ENCODE results near the gene DMAP1.

Gene DMAP1

DNA sequence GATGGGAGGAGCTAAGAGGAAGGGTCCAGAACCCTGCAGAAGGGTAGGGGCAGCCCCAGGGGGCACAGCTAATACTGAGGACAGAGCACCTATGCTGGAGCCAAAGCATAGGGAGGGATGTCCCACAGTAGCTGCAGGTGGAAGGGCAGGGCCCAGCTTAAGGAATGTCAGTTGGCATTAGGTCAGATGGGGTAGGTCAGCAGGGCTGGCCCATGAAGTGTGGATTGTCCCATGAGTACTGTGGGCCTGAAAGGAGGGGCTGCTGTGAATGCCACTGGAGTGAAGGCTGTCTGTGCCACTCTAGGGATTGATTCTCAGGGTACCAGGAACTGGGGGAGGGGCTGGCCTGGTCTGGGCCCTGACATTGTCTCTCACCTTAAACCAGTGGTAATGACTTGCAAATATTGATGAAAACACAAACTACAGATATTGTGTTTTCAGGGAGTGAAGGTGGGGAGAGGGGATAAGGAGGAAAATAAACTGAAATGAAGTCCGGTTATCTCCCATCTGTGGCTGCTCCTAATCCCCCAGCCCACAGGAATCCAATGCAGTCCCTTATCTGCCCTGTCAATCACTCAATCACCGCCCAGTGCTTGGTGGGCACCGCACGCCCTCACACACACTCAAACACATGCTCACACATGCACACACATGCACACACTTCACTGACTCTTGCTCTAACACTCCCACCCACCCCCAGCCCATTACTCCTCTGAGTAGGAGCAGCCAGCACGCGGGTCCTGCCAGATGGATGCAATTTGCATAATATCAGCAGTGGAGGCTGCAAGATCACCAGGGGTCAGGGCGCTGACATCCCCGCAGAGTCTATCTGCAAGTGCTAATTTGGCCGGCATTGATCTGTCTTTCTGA is 27.8 kb downstream of the DMAP1 start:
- no peak for TF ChIP-seq RAD21 (IDR thresholded peaks at IDR 0.05; ENCODE audit: low read depth)

DNA sequence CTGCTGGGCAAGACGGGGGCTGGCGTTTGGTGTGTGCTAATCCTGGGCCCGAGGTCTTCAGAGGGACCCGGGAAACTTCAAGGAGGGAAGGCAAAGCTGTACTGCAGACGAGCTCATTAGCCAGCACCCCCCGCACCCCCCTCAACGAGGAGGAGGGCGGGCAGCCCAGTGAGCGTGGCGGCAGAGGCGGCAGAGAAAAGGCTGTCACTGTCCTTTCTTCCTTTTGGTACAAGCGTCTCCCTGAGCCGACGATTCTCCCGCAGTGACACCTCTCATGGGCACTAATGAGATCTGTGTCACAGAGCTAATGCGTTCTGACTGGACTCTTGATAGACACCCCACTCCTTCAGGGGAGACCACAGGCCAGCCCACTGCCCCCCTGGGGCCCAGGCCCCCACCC is 29.5 kb downstream of the DMAP1 start:
- TF ChIP-seq FOXM1 (IDR thresholded peaks at IDR 0.05; ENCODE audit: borderline replicate concordance, low read depth) (no peak), TAF1 (IDR thresholded peaks at IDR 0.05; ENCODE audit: low read depth) (no peak), NFIC (IDR thresholded peaks at IDR 0.05) (no peak), EP300 (IDR thresholded peaks at IDR 0.05; ENCODE audit: borderline replicate concordance) (no peak), TCF12 (IDR thresholded peaks at IDR 0.05; ENCODE audit: low read depth) (no peak), RAD21 (IDR thresholded peaks at IDR 0.05; ENCODE audit: low read depth) (no peak), CEBPB (IDR thresholded peaks at IDR 0.05) (no peak), CREB1 (IDR thresholded peaks at IDR 0.05; ENCODE audit: low read depth) (no peak), TEAD4 (IDR thresholded peaks at IDR 0.05) (no peak), EGR1 (IDR thresholded peaks at IDR 0.05) (no peak), YY1 (IDR thresholded peaks at IDR 0.05; ENCODE audit: low read depth) (no peak), ZBTB7A (IDR thresholded peaks at IDR 0.05; ENCODE audit: low read depth) (no peak)
- TF ChIP-seq, protein P1, sequence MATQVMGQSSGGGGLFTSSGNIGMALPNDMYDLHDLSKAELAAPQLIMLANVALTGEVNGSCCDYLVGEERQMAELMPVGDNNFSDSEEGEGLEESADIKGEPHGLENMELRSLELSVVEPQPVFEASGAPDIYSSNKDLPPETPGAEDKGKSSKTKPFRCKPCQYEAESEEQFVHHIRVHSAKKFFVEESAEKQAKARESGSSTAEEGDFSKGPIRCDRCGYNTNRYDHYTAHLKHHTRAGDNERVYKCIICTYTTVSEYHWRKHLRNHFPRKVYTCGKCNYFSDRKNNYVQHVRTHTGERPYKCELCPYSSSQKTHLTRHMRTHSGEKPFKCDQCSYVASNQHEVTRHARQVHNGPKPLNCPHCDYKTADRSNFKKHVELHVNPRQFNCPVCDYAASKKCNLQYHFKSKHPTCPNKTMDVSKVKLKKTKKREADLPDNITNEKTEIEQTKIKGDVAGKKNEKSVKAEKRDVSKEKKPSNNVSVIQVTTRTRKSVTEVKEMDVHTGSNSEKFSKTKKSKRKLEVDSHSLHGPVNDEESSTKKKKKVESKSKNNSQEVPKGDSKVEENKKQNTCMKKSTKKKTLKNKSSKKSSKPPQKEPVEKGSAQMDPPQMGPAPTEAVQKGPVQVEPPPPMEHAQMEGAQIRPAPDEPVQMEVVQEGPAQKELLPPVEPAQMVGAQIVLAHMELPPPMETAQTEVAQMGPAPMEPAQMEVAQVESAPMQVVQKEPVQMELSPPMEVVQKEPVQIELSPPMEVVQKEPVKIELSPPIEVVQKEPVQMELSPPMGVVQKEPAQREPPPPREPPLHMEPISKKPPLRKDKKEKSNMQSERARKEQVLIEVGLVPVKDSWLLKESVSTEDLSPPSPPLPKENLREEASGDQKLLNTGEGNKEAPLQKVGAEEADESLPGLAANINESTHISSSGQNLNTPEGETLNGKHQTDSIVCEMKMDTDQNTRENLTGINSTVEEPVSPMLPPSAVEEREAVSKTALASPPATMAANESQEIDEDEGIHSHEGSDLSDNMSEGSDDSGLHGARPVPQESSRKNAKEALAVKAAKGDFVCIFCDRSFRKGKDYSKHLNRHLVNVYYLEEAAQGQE (IDR thresholded peaks at IDR 0.05; ENCODE audit: low read depth), result no peak
- TF ChIP-seq, protein P2, sequence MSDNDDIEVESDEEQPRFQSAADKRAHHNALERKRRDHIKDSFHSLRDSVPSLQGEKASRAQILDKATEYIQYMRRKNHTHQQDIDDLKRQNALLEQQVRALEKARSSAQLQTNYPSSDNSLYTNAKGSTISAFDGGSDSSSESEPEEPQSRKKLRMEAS (IDR thresholded peaks at IDR 0.05), result no peak
- TF ChIP-seq, protein P3, sequence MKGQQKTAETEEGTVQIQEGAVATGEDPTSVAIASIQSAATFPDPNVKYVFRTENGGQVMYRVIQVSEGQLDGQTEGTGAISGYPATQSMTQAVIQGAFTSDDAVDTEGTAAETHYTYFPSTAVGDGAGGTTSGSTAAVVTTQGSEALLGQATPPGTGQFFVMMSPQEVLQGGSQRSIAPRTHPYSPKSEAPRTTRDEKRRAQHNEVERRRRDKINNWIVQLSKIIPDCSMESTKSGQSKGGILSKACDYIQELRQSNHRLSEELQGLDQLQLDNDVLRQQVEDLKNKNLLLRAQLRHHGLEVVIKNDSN (IDR thresholded peaks at IDR 0.05), result no peak

DNA sequence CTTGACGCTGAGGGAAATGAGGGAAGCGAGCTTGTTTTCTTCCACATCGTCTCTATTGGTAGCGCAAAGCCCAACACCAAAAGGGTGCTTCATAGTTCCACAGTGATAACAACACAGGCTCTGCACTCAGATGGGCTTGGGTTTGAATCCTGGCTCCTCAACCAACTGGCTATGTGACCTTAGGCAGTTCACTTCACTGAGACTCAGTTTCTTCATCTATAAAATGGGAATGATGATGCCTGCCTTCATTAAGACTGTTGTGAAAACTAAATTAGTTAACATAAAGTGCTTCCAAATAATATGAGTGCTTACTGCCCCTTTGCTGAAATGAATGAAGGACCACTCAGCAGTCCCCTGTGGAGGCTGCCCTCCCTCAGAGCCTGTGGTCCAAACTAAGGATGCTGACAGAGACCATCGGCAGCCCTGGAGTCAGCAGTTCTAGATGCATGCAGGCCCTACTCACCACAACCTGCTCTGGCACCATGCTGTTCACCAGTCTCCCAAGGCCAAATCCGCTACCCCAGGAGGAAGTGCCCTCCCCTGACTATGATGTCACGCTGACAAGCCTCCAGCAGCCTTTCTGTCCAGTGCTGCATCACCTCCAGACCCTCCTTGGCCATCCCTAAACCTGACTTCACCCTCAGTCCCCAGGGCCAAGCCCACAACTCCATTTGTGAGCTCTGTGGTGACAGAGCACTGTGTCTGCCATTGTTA is 30.7 kb downstream of the DMAP1 start:
- TF ChIP-seq CREB1 (IDR thresholded peaks at IDR 0.05; ENCODE audit: low read depth), result no peak
- no peak for TF ChIP-seq TAF1 (IDR thresholded peaks at IDR 0.05; ENCODE audit: low read depth)
- TF ChIP-seq YY1 (IDR thresholded peaks at IDR 0.05; ENCODE audit: low read depth), result no peak
- TF ChIP-seq, protein P3 (IDR thresholded peaks at IDR 0.05), result no peak
- no peak for TF ChIP-seq FOXM1 (IDR thresholded peaks at IDR 0.05; ENCODE audit: borderline replicate concordance, low read depth)
- TF ChIP-seq CEBPB (IDR thresholded peaks at IDR 0.05), result no peak
- no peak for TF ChIP-seq TEAD4 (IDR thresholded peaks at IDR 0.05)
- no peak for TF ChIP-seq EP300 (IDR thresholded peaks at IDR 0.05; ENCODE audit: borderline replicate concordance)
- TF ChIP-seq RAD21 (IDR thresholded peaks at IDR 0.05; ENCODE audit: low read depth), result no peak
- no peak for TF ChIP-seq NFIC (IDR thresholded peaks at IDR 0.05)
- TF ChIP-seq ZBTB7A (IDR thresholded peaks at IDR 0.05; ENCODE audit: low read depth), result no peak
- TF ChIP-seq, protein P2 (IDR thresholded peaks at IDR 0.05), result no peak
- no peak for TF ChIP-seq TCF12 (IDR thresholded peaks at IDR 0.05; ENCODE audit: low read depth)
- TF ChIP-seq, protein P1 (IDR thresholded peaks at IDR 0.05; ENCODE audit: low read depth), result no peak
- no peak for TF ChIP-seq EGR1 (IDR thresholded peaks at IDR 0.05)

DNA sequence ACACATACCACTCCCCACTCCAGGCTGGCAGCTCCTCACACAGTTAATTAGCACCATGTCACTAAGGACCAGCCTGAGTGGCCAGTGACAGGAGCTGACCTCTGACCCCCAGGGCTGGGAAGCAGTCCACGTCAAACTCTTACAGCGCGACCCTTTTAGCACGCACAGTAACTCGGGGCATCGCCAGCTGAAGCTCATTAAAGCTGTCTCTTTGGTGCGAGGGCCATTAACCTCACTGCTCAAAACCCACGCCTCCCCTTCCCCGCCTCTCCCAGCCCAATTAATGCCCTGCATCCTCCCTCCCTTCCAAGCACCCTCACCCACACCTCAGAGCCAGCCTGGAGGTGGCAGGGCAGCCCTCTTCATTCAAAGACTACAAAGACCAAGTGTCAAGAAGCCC is 31.7 kb downstream of the DMAP1 start:
- TF ChIP-seq TAF1 (IDR thresholded peaks at IDR 0.05; ENCODE audit: low read depth) (no peak), RAD21 (IDR thresholded peaks at IDR 0.05; ENCODE audit: low read depth) (no peak), ZBTB7A (IDR thresholded peaks at IDR 0.05; ENCODE audit: low read depth) (no peak), TEAD4 (IDR thresholded peaks at IDR 0.05) (no peak), FOXM1 (IDR thresholded peaks at IDR 0.05; ENCODE audit: borderline replicate concordance, low read depth) (no peak)
- TF ChIP-seq, protein P1 (IDR thresholded peaks at IDR 0.05; ENCODE audit: low read depth), result no peak
